ENCODE data around the gene MEIOSIN. TPM values are rescaled to one million over a fixed set of nuclear protein-coding genes. Genes with fewer than 3 reads are reported as not detected.

MEIOSIN gene
- total RNA-seq, 2 donors from 2014 or later, result not detected

DNA sequence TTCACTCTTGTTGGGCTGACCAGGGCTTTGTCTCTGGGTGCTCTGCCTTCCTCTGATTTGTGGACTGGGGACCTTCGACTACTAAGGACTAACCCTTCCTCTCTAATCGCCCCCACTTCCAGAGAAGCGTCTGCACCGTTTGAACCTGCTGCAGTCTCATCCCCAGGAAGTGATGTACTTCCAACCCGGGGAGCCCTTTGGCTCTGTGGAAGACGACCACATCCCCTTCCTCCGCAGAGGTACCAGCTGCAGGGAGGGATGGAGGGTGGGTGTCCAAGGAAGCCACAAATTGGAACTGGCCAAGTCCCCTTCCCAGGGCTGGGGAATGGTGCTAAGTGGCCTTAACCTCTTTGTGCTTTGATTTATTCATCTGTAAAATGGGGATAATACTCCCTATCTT lies 31.6 kb upstream of the MEIOSIN start:
- Histone ChIP-seq H3K9me3 (ENCODE audit: control insufficient read depth, low read length) (no peaks in the 10 kb centered on the region), H3K4me1 (ENCODE audit: control insufficient read depth, insufficient read depth, low read length) (no peaks in the 10 kb centered on the region), H3K9ac (ENCODE audit: extremely low read depth, low read length, poor library complexity, severe bottlenecking) (no peak overlapping the region), H3K27ac (ENCODE audit: low read depth, low read length) (no peak overlapping the region), H3K4me3 (ENCODE audit: low read length) (no peak overlapping the region), H3K36me3 (ENCODE audit: control insufficient read depth, insufficient read depth, low read length) (peaks cover 38% of the 10 kb centered on the region), H3K27me3 (ENCODE audit: control insufficient read depth, insufficient read depth, low read length, poor library complexity, severe bottlenecking) (no peaks in the 10 kb centered on the region)
- no peaks in the 10 kb centered on the region for H3K27me3 Mint-ChIP-seq (ENCODE audit: insufficient read depth)
- no peak overlapping the region for H3K27ac Mint-ChIP-seq
- no peak for DNase-seq
- H3K9me3 Mint-ChIP-seq, result peaks cover 1% of the 10 kb centered on the region
- 91 to 96% methylated on average over 6 to 7 of the region's 7 CpGs for WGBS, 2 experiments (ENCODE audit: insufficient coverage in 1 of 2, insufficient read length in 1 of 2)
- H3K36me3 Mint-ChIP-seq (ENCODE audit: low read depth), result peaks cover 36% of the 10 kb centered on the region
- H3K4me1 Mint-ChIP-seq, result no peaks in the 10 kb centered on the region
- TF ChIP-seq CTCF (conservative IDR thresholded peaks at IDR 0.05), result no peak
- no peak overlapping the region for H3K4me3 Mint-ChIP-seq

DNA sequence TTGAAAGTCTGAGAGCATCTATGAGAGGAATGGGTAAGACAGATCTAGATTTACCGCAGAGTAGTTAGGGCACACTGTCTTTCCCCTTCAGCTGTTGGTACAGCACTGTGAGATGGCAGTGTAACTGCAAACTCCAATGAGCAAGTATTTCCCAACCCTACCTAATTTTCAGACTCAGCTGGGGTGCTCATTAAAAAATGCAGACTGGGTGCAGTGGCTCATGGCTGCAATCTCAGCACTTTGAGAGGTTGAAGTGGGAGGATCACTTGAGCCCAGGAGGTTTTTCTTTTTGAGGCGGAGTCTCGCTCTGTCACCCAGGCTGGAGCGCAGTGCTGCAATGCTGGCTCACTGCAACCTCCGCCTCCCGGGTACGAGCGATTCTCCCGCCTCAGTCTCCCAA lies 28.1 kb upstream of the MEIOSIN start:
- no peaks in the 10 kb centered on the region for H3K4me1 Mint-ChIP-seq
- Histone ChIP-seq H3K4me1 (ENCODE audit: control insufficient read depth, insufficient read depth, low read length) (no peaks in the 10 kb centered on the region), H3K4me3 (ENCODE audit: low read length) (no peak overlapping the region), H3K9ac (ENCODE audit: extremely low read depth, low read length, poor library complexity, severe bottlenecking) (no peak overlapping the region), H3K9me3 (ENCODE audit: control insufficient read depth, low read length) (no peaks in the 10 kb centered on the region), H3K27me3 (ENCODE audit: control insufficient read depth, insufficient read depth, low read length, poor library complexity, severe bottlenecking) (no peaks in the 10 kb centered on the region), H3K36me3 (ENCODE audit: control insufficient read depth, insufficient read depth, low read length) (peaks cover 31% of the 10 kb centered on the region), H3K27ac (ENCODE audit: low read depth, low read length) (no peak overlapping the region)
- H3K36me3 Mint-ChIP-seq (ENCODE audit: low read depth), result peaks cover 42% of the 10 kb centered on the region
- TF ChIP-seq CTCF (conservative IDR thresholded peaks at IDR 0.05), result no peak
- peaks cover 1% of the 10 kb centered on the region for H3K9me3 Mint-ChIP-seq
- no peak for DNase-seq
- H3K27ac Mint-ChIP-seq, result no peak overlapping the region
- WGBS, 2 experiments (ENCODE audit: insufficient coverage in 1 of 2, insufficient read length in 1 of 2), result 81 to 85% methylated on average over 6 to 9 of the region's 9 CpGs
- H3K27me3 Mint-ChIP-seq (ENCODE audit: insufficient read depth), result no peaks in the 10 kb centered on the region
- H3K4me3 Mint-ChIP-seq, result no peak overlapping the region

- no peaks in the 10 kb centered on the region for H3K27me3 ChIP-seq (ENCODE audit: control insufficient read depth, insufficient read depth, low read length, poor library complexity, severe bottlenecking)
- Mint-ChIP-seq H3K27ac (no peak overlapping the region), H3K36me3 (ENCODE audit: low read depth) (peaks cover 48% of the 10 kb centered on the region), H3K4me3 (no peak overlapping the region), H3K4me1 (no peaks in the 10 kb centered on the region), H3K27me3 (ENCODE audit: insufficient read depth) (no peaks in the 10 kb centered on the region), H3K9me3 (peaks cover 1% of the 10 kb centered on the region)
- no peak overlapping the region for H3K9ac ChIP-seq (ENCODE audit: extremely low read depth, low read length, poor library complexity, severe bottlenecking)
- H3K4me1 ChIP-seq (ENCODE audit: control insufficient read depth, insufficient read depth, low read length), result no peaks in the 10 kb centered on the region
- no peak overlapping the region for H3K4me3 ChIP-seq (ENCODE audit: low read length)
- DNase-seq, result no peak
- H3K36me3 ChIP-seq (ENCODE audit: control insufficient read depth, insufficient read depth, low read length), result peaks cover 33% of the 10 kb centered on the region
- no peaks in the 10 kb centered on the region for H3K9me3 ChIP-seq (ENCODE audit: control insufficient read depth, low read length)
- no peak for TF ChIP-seq CTCF (conservative IDR thresholded peaks at IDR 0.05)
- no peak overlapping the region for H3K27ac ChIP-seq (ENCODE audit: low read depth, low read length)
- 83 to 86% methylated on average over 12 of the region's 12 CpGs for WGBS, 2 experiments (ENCODE audit: insufficient coverage in 1 of 2, insufficient read length in 1 of 2)
Measured at GRCh38 chr19:45705710-45706415, 27.4 kb upstream of the MEIOSIN start.
